ENCODE data around the gene CYB5A.

DNA sequence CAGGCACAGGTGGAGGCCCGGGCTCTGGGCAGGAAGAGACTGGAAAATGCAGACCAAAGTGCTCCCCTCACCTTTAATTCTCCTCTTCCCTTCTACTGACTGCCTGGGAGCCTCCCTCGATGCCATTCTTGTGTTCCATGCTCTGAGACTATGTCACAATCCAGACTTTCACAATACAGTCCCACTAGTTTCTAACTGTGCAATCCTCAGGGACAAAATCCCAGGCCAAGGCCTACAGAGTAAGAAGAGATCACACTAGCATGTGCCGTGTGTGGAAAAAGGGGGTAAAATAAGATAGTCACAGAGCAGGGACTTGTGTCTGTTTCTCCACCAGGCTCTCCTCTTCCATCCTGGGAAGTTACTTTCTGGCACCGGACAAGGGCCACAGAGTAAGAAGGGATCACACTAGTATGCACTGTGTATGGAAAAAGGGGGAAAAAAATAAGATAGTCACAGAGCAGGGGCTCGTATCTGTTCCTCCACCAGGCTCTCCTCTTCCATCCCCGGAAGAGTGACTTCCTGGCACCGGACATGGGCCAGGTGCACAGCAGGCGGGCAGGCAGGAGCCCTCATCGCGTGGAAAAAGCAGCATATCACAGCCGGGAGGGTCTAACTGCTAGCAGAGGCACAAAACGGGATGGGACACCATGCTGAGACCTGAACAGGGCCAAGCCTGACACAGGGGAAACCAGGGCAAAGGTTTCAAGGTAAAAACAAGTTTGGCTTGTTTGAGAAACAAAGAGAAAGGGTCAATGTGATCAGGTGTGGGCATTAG lies 9.6 kb downstream of the CYB5A start:
- TF ChIP-seq, protein P1, sequence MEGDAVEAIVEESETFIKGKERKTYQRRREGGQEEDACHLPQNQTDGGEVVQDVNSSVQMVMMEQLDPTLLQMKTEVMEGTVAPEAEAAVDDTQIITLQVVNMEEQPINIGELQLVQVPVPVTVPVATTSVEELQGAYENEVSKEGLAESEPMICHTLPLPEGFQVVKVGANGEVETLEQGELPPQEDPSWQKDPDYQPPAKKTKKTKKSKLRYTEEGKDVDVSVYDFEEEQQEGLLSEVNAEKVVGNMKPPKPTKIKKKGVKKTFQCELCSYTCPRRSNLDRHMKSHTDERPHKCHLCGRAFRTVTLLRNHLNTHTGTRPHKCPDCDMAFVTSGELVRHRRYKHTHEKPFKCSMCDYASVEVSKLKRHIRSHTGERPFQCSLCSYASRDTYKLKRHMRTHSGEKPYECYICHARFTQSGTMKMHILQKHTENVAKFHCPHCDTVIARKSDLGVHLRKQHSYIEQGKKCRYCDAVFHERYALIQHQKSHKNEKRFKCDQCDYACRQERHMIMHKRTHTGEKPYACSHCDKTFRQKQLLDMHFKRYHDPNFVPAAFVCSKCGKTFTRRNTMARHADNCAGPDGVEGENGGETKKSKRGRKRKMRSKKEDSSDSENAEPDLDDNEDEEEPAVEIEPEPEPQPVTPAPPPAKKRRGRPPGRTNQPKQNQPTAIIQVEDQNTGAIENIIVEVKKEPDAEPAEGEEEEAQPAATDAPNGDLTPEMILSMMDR (IDR thresholded peaks at IDR 0.05), result no peak
- TF ChIP-seq POLR2A (IDR thresholded peaks at IDR 0.05), result no peak

Measured in uterus (tissue), 2 donors.